Testis (tissue), 2 donors: Measurements from ENCODE around the gene VRK2.

Experiments
- POLR2A ChIP-seq: fragments of 450-650 bp; IDR thresholded peaks from one replicate; pipeline ENCODE4 v1.6.1; 2017; ENCODE audit warnings: antibody characterized with exemption, mild to moderate bottlenecking, moderate library complexity
- TF ChIP-seq, protein P1 (sequence below), 3 experiments: fragments of 450-650 bp in 2 of 3; fragments of 200-600 bp in 1 of 3; sonication (generic) in 1 of 3; IDR thresholded peaks; one replicate each; pipeline ENCODE4 v1.5.1; 2016 to 2019; ENCODE audit warnings: antibody characterized with exemption in 3 of 3, mild to moderate bottlenecking in 2 of 3, moderate library complexity in 1 of 3

DNA sequence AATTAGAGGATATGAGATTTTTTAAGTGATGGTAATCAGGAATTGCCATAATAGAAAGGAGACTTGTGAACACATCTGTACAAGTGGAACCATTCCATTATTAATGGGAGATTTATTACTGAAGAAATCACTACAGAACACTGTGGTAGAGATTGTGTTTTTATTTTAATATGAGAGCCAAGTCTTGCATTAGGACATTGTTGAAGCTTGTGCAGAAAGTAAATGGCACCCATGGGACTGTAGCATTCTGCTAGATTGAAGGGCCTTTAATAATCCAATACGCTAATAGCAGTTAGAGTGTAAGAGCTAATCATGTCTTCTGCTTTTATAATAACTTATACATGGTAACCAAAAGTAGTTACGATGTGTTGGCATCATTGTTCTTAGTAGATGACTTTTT, 83.6 kb downstream of the VRK2 start:
- TF ChIP-seq, protein P1, sequence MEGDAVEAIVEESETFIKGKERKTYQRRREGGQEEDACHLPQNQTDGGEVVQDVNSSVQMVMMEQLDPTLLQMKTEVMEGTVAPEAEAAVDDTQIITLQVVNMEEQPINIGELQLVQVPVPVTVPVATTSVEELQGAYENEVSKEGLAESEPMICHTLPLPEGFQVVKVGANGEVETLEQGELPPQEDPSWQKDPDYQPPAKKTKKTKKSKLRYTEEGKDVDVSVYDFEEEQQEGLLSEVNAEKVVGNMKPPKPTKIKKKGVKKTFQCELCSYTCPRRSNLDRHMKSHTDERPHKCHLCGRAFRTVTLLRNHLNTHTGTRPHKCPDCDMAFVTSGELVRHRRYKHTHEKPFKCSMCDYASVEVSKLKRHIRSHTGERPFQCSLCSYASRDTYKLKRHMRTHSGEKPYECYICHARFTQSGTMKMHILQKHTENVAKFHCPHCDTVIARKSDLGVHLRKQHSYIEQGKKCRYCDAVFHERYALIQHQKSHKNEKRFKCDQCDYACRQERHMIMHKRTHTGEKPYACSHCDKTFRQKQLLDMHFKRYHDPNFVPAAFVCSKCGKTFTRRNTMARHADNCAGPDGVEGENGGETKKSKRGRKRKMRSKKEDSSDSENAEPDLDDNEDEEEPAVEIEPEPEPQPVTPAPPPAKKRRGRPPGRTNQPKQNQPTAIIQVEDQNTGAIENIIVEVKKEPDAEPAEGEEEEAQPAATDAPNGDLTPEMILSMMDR (IDR thresholded peaks at IDR 0.05), result no peak
- TF ChIP-seq POLR2A, result no peak
